Neural progenitor cell (in vitro differentiated cells): ENCODE data around the gene TXNDC5. TPM values are rescaled to one million over a fixed set of nuclear protein-coding genes. Genes with fewer than 3 reads are reported as not detected.

Source experiments
- DNase-seq: peaks from one replicate; pipeline ENCODE4 v3.0.0-alpha.2; 2016; ENCODE audit warnings: low spot score
- H2AFZ ChIP-seq: fragments of 200-600 bp; sonication (generic); replicated peaks from 2 replicates; pipeline ENCODE4 v1.6.1; 2016; ENCODE audit warnings: antibody characterized with exemption
- H3F3A ChIP-seq: fragments of 200-600 bp; sonication (generic); 2 replicates; pipeline ENCODE4 v1.6.1; 2016; ENCODE audit warnings: antibody characterized with exemption, low read depth
- H3K27ac ChIP-seq: fragments of 200-600 bp; sonication (generic); 2 replicates; pipeline ENCODE4 v1.5.1; 2016; ENCODE audit warnings: mild to moderate bottlenecking
- H3K27me3 ChIP-seq: fragments of 200-600 bp; sonication (generic); 2 replicates; pipeline ENCODE4 v1.6.1; 2016; ENCODE audit warnings: mild to moderate bottlenecking, moderate library complexity
- H3K36me3 ChIP-seq: fragments of 200-600 bp; sonication (generic); 2 replicates; pipeline ENCODE4 v1.5.1; 2016
- H3K4me1 ChIP-seq: fragments of 200-600 bp; sonication (generic); 2 replicates; pipeline ENCODE4 v1.6.1; 2016; ENCODE audit warnings: mixed run types
- H3K4me2 ChIP-seq: fragments of 200-600 bp; sonication (generic); 2 replicates; pipeline ENCODE4 v1.6.1; 2016
- H3K4me3 ChIP-seq: fragments of 200-600 bp; sonication (generic); 2 replicates; pipeline ENCODE4 v1.5.1; 2016
- H3K79me2 ChIP-seq: fragments of 200-600 bp; sonication (generic); 2 replicates; pipeline ENCODE4 v1.6.1; 2016; ENCODE audit warnings: low read depth
- H3K9ac ChIP-seq: fragments of 200-600 bp; sonication (generic); 2 replicates; pipeline ENCODE4 v1.6.1; 2016
- H3K9me3 ChIP-seq: fragments of 200-600 bp; sonication (generic); 2 replicates; pipeline ENCODE4 v1.5.1; 2016; ENCODE audit warnings: low read depth
- H4K20me1 ChIP-seq: fragments of 200-600 bp; sonication (generic); 2 replicates; pipeline ENCODE4 v1.6.1; 2016; ENCODE audit warnings: low read depth
- H3K27ac Mint-ChIP-seq: 3 replicates; pipeline ENCODE4 v1.8.0; 2021; ENCODE audit warnings: mixed read lengths
- H3K27me3 Mint-ChIP-seq: 2 replicates; pipeline ENCODE4 v1.8.0; 2022; ENCODE audit warnings: low read depth, mild to moderate bottlenecking, inconsistent platforms, moderate library complexity, mixed read lengths; ENCODE audit not compliant: insufficient read depth
- H3K36me3 Mint-ChIP-seq: 3 replicates; pipeline ENCODE4 v1.8.0; 2021; ENCODE audit warnings: mixed read lengths
- H3K4me1 Mint-ChIP-seq: 3 replicates; pipeline ENCODE4 v1.8.0; 2021; ENCODE audit warnings: mixed read lengths
- H3K4me3 Mint-ChIP-seq: 3 replicates; pipeline ENCODE4 v1.8.0; 2021; ENCODE audit warnings: mild to moderate bottlenecking, moderate library complexity, mixed read lengths
- H3K9me3 Mint-ChIP-seq: 3 replicates; pipeline ENCODE4 v1.8.0; 2020; ENCODE audit warnings: mixed read lengths
- CTCF ChIP-seq: fragments of 200-600 bp; sonication (generic); IDR thresholded peaks from 2 replicates; pipeline ENCODE4 v1.5.1; 2017; ENCODE audit warnings: antibody characterized with exemption, mild to moderate bottlenecking
- EZH2 ChIP-seq: fragments of 200-600 bp; sonication (generic); IDR thresholded peaks from 2 replicates; pipeline ENCODE4 v1.6.1; 2017; ENCODE audit warnings: antibody characterized with exemption, mild to moderate bottlenecking, moderate library complexity
- EZH2phosphoT487 ChIP-seq: fragments of 200-600 bp; sonication (generic); IDR thresholded peaks from 2 replicates; pipeline ENCODE4 v1.6.1; 2017; ENCODE audit warnings: antibody characterized with exemption
- total RNA-seq: library from RNA; depleted of rRNA; stranded (reverse); fragments of >200 nt; gene quantifications from 2 replicates; pipeline ENCODE4 v1.2.3, GENCODE V29; 2015; ENCODE audit warnings: low replicate concordance

Gene TXNDC5
- 155 TPM in 2 replicates for total RNA-seq

GRCh38 chr6:7910654-7911344 lies at the start of gene TXNDC5:
TSS of gene TXNDC5 (minus strand) at chr6:7910788. CDS start at chr6:7910776, 12 bp downstream.
- peaks cover 2% of the 10 kb centered on the region for H3K36me3 Mint-ChIP-seq
- DNase-seq = peak; percentile 93
- no peaks in the 10 kb centered on the region for H3K9me3 Mint-ChIP-seq
- H3K27ac ChIP-seq = no peak within 1 kb of the TSS
- peaks cover 21% of the 10 kb centered on the region for H4K20me1 ChIP-seq
- peaks cover 20% of the 10 kb centered on the region for H3K4me1 ChIP-seq
- peaks cover 26% of the 10 kb centered on the region for H3F3A ChIP-seq
- peak within 1 kb of the TSS; percentile 77 for H3K4me2 ChIP-seq
- H3K27ac Mint-ChIP-seq = no peak within 1 kb of the TSS
- H3K4me1 Mint-ChIP-seq = peaks cover 13% of the 10 kb centered on the region
- H3K27me3 Mint-ChIP-seq = peaks cover 3% of the 10 kb centered on the region
- peaks cover 44% of the 10 kb centered on the region for H3K79me2 ChIP-seq
- H2AFZ ChIP-seq = peak within 1 kb of the TSS; percentile 91
- H3K9ac ChIP-seq = peak within 1 kb of the TSS; percentile 6
- H3K4me3 ChIP-seq = peak within 1 kb of the TSS; percentile 59
- H3K27me3 ChIP-seq = peaks cover 35% of the 10 kb centered on the region
- no peaks in the 10 kb centered on the region for H3K9me3 ChIP-seq
- H3K36me3 ChIP-seq = no peaks in the 10 kb centered on the region
- no peak for TF ChIP-seq EZH2phosphoT487
- peak within 1 kb of the TSS; percentile 90 for H3K4me3 Mint-ChIP-seq

GRCh38 chr6:7960141-7960540 lies 49.6 kb upstream of the TXNDC5 start:
- H3K27ac ChIP-seq = no peak overlapping the region
- H2AFZ ChIP-seq = no peak overlapping the region
- H3K9ac ChIP-seq = no peak overlapping the region
- H3K36me3 ChIP-seq = no peaks in the 10 kb centered on the region
- Mint-ChIP-seq H3K27me3 (peaks cover 4% of the 10 kb centered on the region), H3K36me3 (no peaks in the 10 kb centered on the region), H3K27ac (no peak overlapping the region), H3K4me1 (no peaks in the 10 kb centered on the region), H3K4me3 (no peak overlapping the region), H3K9me3 (peaks cover 2% of the 10 kb centered on the region)
- H3K4me1 ChIP-seq = no peaks in the 10 kb centered on the region
- no peak overlapping the region for H3K4me2 ChIP-seq
- H3K27me3 ChIP-seq = no peaks in the 10 kb centered on the region
- no peaks in the 10 kb centered on the region for H4K20me1 ChIP-seq
- no peaks in the 10 kb centered on the region for H3K9me3 ChIP-seq
- no peak for DNase-seq
- H3F3A ChIP-seq = no peaks in the 10 kb centered on the region
- TF ChIP-seq CTCF = no peak
- TF ChIP-seq EZH2phosphoT487 = no peak
- no peak for TF ChIP-seq EZH2
- no peak overlapping the region for H3K4me3 ChIP-seq
- H3K79me2 ChIP-seq = no peaks in the 10 kb centered on the region

- H3K9ac ChIP-seq = no peak overlapping the region
- H3K4me1 ChIP-seq = no peaks in the 10 kb centered on the region
- DNase-seq = no peak
- Mint-ChIP-seq H3K27me3 (peaks cover 4% of the 10 kb centered on the region), H3K36me3 (no peaks in the 10 kb centered on the region), H3K4me3 (no peak overlapping the region), H3K4me1 (no peaks in the 10 kb centered on the region), H3K27ac (no peak overlapping the region), H3K9me3 (peaks cover 2% of the 10 kb centered on the region)
- no peaks in the 10 kb centered on the region for H3K9me3 ChIP-seq
- no peak overlapping the region for H2AFZ ChIP-seq
- no peak overlapping the region for H3K4me2 ChIP-seq
- no peaks in the 10 kb centered on the region for H3F3A ChIP-seq
- no peak overlapping the region for H3K27ac ChIP-seq
- no peaks in the 10 kb centered on the region for H3K36me3 ChIP-seq
- H3K27me3 ChIP-seq = no peaks in the 10 kb centered on the region
- H3K79me2 ChIP-seq = no peaks in the 10 kb centered on the region
- no peaks in the 10 kb centered on the region for H4K20me1 ChIP-seq
- no peak for TF ChIP-seq CTCF
- no peak for TF ChIP-seq EZH2
- no peak for TF ChIP-seq EZH2phosphoT487
- no peak overlapping the region for H3K4me3 ChIP-seq
Measured at GRCh38 chr6:7959453-7959852, 48.9 kb upstream of the TXNDC5 start.

GRCh38 chr6:7958464-7958863 lies 47.9 kb upstream of the TXNDC5 start:
- Histone ChIP-seq H3K9ac (no peak overlapping the region), H2AFZ (no peak overlapping the region), H3K27ac (no peak overlapping the region), H3K4me3 (no peak overlapping the region), H3K9me3 (no peaks in the 10 kb centered on the region), H3K27me3 (no peaks in the 10 kb centered on the region), H3K4me1 (no peaks in the 10 kb centered on the region), H3K79me2 (no peaks in the 10 kb centered on the region), H3K36me3 (no peaks in the 10 kb centered on the region), H4K20me1 (no peaks in the 10 kb centered on the region), H3F3A (no peaks in the 10 kb centered on the region), H3K4me2 (no peak overlapping the region)
- H3K4me1 Mint-ChIP-seq = no peaks in the 10 kb centered on the region
- TF ChIP-seq EZH2phosphoT487 (no peak), EZH2 (no peak), CTCF (no peak)
- H3K4me3 Mint-ChIP-seq = no peak overlapping the region
- H3K36me3 Mint-ChIP-seq = no peaks in the 10 kb centered on the region
- no peak overlapping the region for H3K27ac Mint-ChIP-seq
- H3K27me3 Mint-ChIP-seq = peaks cover 4% of the 10 kb centered on the region
- DNase-seq = no peak
- peaks cover 2% of the 10 kb centered on the region for H3K9me3 Mint-ChIP-seq
